GM18517 (cell line): Measurements from ENCODE around the gene HSPA12B.
"Not testable (repeated sequence)": the region's sequence is repeated elsewhere in the genome, so short reads cannot be mapped to it uniquely, and the experiment has no call there.

Source experiments
- ATAC-seq: cut with Tn5 transposase; IDR thresholded peaks from one replicate; pipeline ENCODE4 v1.9.1; 2021; ENCODE audit warnings: mild to moderate bottlenecking, moderate library complexity; ENCODE audit not compliant: unreplicated experiment

The HSPA12B gene

DNA sequence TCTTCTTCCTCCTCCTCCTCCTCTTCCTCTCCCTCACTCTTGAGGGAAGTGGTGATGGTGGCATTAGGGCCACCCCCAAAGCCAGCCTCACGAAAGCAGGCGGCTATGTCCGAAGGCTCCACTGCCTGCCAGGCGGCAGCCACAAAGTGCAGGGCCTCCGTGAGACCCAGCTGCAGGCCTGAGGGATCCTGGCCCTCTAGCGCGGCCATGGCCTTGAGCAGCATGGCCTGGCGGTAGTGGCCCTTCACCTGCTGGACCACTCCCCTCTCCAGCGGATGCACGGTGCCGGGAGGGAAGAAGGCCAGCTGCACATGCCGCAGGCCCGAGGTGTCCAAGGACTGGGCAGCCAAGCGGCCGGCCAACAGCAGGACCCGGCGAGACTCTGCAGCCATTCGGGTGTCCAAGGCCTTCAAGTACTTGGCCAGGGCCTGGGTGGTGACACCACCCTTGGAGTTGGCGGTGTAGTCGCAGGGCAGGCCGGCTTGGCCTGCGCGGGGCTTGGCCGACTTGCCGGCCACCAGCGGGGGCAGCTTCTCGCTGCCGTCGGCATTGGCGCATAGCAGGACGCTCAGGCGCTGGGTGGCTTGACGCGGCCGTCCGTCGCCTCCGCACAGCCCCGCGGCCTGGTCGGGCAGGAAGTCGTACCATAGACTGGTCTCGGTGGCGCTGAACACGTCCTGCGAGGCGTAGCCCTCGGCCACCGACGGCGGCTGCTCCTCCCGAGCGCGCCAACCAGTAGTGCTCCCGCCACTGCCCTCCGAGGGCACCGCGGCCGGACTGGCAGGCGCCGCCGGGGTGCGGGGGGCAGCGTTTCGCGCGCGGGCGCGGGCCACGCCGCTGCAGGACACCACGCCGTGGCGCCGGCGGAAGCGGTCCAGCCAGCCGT is 53.0 kb downstream of the HSPA12B start:
- no peak for ATAC-seq

- ATAC-seq = no peak
Measured at GRCh38 chr20:3786126-3786484, 53.6 kb downstream of the HSPA12B start.

GRCh38 chr20:3786665-3787323 is 54.3 kb downstream of the HSPA12B start, which contains the start of gene CENPB:
CENPB (minus strand) TSS chr20:3786740; CDS start chr20:3786483, 257 bp downstream.
- peak; percentile 68 for ATAC-seq

DNA sequence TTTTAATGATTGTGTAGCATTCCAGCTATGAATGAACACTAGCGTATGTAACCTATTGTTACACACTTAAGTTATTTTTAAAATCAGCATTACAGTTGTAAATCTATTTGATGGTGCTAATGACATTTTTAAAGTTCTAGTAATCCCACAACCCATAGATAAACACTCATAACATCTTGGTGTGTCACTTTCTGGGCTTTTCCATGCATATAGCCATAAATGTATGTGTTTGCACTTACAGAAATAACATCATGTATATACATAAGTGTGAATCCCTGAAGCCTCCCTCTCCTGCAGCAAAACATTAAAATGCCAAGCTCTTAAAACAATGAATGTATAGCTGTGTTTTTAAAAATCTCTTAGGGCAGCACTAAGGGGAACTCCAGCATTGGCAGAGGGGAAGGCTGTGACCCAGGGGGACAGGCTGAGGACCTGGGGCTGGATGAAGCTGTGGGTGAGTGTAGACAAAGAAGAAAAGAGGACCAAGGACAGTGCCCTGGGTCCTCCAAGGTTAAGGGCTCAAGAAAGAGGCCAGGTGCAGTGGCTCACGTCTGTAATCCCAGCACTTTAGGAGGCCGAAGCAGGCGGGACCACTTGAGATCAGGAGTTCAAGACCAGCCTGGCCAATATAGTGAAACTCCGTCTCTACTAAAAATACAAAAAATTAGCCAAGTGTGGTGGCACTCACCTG is 55.0 kb downstream of the HSPA12B start:
- ATAC-seq = no peak

DNA sequence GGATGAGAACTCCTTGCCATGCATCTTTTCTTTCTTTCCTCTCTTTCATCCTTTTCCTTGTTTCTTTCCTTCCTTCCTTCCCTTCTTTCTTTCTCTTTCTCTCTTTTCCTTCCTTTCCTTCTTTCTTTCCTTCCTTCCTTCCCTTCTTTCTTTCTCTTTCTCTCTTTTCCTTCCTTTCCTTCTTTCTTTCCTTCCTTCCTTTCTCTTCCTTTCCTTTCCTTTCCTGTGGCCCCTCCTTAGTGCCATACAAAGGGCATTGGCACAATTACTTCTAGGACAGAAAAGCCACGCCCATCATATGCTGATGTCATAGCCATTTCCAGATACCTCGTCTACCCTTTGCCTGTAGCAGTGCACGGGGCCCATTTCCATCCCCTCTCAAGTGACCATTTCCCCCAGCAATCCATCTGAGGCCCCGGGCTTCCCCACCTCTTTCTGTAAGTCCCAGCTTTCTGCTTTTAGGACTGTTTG is 56.2 kb downstream of the HSPA12B start:
- ATAC-seq = no peak

- not testable (repeated sequence) for ATAC-seq
Measured at GRCh38 chr20:3789201-3789600, 56.7 kb downstream of the HSPA12B start.

DNA sequence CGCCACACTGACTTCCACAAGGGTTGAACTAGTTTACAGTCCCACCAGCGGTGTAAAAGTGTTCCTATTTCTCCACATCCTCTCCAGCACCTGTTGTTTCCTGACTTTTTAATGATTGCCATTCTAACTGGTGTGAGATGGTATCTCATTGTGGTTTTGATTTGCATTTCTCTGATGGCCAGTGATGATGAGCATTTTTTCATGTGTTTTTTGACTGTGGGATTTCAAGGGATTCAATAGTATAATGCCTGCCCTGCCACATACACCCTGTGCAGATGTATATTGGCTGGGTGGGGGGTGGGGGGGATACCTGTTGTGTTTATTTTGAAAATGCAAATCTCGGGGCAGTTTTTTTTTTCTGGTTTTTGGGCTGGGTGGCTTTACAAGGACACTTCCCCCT is 61.7 kb downstream of the HSPA12B start:
- ATAC-seq = not testable (repeated sequence)

GRCh38 chr20:3794701-3795420 is 62.4 kb downstream of the HSPA12B start:
- no peak for ATAC-seq

DNA sequence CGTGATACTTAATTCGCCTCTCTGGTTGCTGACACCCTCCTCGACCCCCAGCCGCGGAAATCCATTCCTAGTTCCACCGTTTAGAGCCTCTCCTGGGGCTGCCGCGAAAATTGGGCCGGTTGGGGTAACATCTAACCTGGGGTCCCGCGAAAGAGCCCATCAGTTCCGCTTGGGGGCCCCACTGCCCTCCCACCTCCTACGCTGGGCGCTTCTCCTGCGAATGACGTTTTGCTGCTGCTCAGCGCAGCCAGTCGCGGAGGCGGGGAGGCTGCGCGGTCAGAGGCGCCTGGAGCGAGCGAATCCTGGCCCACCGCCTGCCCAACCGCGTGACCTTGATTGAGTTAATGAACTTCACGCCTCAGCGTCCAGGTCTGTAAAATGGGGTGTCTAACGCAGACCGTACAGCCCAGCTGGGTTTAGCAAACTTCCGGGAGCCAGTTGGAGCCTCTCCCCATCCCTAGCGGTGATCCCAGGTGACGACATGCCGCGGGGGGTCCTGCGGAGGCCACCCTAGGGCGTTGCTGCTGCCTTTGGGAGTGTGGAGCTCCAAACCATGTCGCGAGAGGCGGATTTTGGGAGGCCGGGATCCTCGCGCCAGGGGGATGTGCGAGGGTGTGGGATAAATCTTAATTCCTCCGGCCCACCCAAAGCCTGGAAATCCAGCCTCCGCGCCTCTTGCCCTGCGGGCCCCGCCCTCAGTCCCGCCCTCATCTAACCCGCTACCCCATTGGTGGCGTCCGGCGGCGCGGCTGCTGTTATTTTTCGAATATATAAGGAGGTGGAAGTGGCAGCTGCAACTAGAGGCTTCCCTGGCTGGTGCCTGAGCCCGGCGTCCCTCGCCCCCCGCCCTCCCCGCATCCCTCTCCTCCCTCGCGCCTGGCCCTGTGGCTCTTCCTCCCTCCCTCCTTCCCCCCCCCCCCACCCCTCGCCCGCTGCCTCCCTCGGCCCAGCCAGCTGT is 63.3 kb downstream of the HSPA12B start, which contains the start of gene CDC25B:
CDC25B (plus strand) TSS at position 800 of the 958 bp plus-strand sequence. CDS start 222 bp downstream, outside the sequence.
- ATAC-seq = peak; percentile 49

DNA sequence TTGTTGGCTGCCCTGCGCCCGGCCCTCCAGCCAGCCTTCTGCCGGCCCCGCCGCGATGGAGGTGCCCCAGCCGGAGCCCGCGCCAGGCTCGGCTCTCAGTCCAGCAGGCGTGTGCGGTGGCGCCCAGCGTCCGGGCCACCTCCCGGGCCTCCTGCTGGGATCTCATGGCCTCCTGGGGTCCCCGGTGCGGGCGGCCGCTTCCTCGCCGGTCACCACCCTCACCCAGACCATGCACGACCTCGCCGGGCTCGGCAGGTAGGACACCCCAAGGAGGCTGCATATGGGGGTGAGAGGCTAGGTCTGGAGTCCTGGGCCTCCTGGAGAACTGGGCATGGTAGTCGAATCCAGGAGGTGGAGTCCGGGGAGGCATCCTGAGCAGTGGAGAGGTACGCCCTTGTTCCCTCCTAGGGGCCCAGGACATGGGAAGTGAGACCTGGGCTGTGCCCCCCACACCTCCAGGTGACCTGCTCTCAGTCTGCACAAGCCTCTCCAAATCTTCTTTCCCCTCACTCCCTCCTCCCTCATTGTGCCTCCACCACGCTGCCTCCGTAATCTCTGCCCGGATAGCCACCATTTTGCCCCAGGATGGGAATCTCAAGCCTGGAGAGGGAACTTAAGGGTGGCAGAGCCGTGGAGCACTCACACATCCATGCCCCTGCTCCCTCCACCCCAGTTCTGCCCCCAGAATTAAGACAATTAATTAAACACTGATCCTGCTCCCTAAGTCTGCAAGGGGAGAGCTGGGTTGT is 64.2 kb downstream of the HSPA12B start:
- ATAC-seq = no peak

- ATAC-seq = no peak
Measured at GRCh38 chr20:3797226-3797545, 64.7 kb downstream of the HSPA12B start.

GRCh38 chr20:3797592-3798372 is 65.3 kb downstream of the HSPA12B start:
- no peak for ATAC-seq

GRCh38 chr20:3798373-3798768 is 65.9 kb downstream of the HSPA12B start:
- ATAC-seq = no peak

DNA sequence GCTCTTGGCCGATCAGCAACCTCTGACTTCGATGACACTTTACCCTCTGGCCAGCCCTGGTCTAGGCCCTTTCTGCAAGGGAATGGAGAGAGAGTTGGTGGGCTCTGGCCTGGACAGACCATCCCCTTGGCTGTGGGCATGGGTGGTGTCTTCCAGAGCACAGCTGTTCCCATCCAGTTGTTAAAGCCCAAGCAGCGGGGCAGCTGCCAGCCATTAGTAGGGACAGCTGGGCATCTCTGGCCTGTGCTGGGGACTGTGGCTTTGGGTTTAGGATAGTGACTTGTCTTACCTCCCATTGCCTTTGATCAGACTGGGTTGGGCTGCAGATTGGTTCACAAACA is 66.4 kb downstream of the HSPA12B start:
- ATAC-seq = no peak

- ATAC-seq = no peak
Measured at GRCh38 chr20:3800256-3800877, 67.9 kb downstream of the HSPA12B start.

DNA sequence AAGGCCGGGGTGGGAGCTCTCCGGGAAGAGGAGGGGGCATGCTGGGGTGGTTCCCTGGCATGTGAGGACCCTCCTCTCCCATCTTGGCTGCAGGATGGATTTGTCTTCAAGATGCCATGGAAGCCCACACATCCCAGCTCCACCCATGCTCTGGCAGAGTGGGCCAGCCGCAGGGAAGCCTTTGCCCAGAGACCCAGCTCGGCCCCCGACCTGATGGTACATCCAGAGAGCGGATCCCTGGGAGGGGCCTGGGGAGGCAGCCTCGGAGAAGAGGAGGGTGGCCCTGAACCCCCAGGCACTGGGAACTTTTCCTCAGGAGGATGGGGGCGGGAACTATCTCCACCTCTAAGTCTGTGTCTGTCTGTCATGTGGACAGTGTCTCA is 68.4 kb downstream of the HSPA12B start:
- no peak for ATAC-seq

GRCh38 chr20:3801299-3801698 is 68.8 kb downstream of the HSPA12B start:
- ATAC-seq = no peak

GRCh38 chr20:3801846-3802245 is 69.4 kb downstream of the HSPA12B start:
- ATAC-seq = no peak
